GM18909 (cell line): ENCODE measurements around the gene ZSCAN18.

Experiments
- ATAC-seq: cut with Tn5 transposase; IDR thresholded peaks from one replicate; pipeline ENCODE4 v1.9.1; 2021; ENCODE audit warnings: mild to moderate bottlenecking; ENCODE audit not compliant: unreplicated experiment, poor library complexity

The ZSCAN18 gene

DNA sequence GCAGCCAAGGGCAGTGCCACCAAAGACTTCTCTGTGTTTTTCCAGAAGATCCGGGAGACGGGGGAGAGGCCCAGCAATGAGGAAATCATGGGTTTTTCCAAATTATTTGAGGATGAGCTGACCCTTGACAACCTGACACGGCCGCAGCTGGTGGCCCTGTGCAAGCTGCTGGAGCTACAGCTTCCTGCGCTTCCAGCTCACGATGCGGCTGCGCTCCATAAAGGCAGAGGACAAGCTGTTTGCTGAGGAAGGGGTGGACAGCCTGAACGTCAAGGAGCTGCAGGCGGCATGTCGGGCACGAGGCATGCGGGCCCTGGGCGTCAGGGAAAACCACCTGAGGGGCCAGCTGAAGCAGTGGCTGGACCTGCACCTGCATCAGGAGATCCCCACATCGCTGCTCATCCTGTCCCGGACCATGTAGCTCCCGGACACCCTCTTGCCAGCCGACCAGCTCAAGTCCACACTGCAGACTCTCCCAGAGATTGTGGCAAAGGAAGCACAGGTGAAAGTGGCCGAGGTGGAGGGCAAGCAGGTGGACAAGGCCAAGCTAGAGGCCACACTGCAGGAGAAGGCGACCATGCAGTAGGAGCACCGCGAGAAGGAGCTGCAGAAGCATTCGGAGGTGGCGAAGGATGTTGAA lies 52.5 kb downstream of the ZSCAN18 start:
- no peak for ATAC-seq

- ATAC-seq = no peak
Observed at GRCh38 chr19:58044886-58045285, 53.1 kb downstream of the ZSCAN18 start.

GRCh38 chr19:58044391-58044790 lies 53.6 kb downstream of the ZSCAN18 start:
- no peak for ATAC-seq

DNA sequence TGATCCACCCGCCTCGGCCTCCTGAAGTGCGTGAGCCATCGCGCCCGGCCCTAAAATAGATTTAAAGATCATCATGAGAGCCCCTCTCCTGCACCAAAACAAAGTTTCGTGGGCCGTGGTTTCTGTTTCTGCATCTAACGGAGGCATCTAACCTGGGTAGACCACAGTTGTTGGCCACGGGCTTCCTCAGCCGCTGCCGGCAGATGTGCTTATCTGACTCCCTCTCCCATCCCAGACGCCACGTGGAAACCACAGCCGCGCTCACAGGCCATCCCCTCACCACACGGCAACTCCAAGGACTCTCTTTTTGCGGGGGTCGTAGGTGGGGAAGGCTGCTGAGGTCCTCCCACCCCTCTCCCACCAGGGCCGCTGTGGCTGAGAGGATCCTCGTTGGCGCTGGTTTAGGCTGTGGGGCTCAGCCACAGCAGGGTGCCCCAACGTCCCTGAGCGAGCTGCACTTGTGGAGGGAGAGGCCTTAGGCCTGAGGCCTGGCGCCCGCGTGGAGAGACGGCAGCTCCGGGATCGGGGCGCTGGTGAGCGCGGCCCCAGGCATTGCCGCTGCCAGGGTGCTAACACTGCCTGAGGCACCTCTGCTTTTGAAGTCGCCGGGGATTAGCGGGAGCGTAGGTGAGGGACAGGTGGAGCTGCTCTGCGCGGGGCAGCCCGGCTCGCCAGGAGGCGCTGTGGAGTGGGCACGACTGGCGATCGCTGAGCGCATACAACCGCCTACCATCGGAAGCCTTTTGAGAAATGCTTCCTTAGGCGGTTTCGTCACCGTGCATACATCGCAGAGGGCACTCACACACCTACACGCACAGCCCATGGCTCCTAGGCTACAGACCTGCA lies 55.3 kb downstream of the ZSCAN18 start:
- no peak for ATAC-seq

DNA sequence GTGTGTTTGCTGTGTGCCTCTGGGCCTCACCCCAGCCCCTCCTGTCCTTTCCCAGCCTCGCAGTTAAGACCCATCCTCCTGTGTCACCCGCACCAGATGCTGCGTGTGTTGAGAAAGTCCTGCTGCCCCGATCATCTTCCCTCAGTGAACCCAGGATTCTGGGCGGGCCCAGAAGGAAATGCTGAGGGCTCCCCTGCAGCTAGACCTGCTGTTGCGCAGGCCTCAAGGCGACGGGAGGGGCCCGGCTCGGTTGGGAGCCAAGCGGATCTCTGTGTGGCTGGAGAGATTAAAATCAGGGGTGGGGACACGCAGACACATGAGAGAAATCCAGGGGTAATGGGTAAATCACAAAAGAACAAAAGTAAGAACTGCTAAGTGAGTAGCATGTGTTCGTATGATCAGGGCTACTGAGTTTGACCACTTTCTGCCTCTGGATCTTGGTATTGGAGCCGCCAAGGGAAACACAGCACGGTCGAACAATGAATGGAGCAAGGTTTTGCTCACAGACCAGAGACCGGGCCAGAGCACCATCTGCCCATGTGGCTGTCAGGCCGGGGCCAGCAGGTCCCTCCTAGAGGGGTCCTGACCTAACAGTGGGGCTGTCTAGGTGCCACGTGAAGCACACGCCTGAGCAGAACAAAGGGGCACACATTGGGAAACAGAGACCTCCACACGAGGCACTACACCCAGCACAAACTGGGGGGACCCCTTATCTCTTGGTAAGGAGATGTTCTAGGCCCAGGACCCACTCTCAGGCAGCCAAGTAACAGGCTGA lies 57.1 kb downstream of the ZSCAN18 start:
- ATAC-seq = no peak

DNA sequence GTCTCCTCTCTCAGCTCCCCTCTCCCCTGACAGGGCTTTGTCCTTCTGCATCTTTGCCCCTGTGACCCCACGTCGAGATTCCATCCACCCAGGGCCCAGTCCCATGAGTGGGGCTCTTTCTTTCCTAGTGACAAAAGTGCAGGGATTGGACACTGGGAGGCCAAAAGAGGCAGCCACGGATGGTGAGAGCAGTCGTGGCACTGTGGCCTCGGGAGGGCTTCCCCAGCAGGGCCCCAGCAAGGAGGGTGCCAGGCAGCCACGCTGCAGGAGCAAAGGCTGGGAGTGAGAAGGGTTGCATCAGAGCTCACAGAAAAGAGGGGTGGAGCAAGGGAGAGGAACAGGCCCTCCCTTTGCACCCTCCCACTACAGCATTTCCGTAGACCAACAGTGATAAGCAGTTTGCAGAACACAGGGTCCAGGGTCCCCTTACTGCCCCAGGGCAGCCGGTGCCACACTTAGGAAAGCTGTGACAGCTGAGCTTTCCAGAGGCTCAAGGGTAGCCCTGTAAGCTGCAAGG lies 59.3 kb downstream of the ZSCAN18 start:
- no peak for ATAC-seq

GRCh38 chr19:58037927-58038687 lies 59.9 kb downstream of the ZSCAN18 start:
- ATAC-seq = no peak

GRCh38 chr19:58035863-58036262 lies 62.2 kb downstream of the ZSCAN18 start:
- no peak for ATAC-seq

DNA sequence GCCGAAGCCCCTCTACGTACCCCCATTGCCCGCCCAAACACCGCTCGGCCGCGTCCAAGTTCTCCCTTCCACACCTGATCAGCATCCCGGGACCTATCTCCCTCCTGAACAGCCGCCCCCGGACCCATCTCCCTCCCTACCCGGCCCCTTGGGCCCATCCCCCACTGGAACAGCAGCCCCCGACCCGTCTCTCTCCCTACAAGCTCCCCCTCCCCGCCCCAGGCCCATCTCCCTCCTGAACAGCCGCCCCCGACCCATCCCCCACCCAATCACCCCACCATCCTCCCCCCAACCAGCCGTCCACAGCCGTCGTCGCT lies 63.6 kb downstream of the ZSCAN18 start:
- no peak for ATAC-seq
